WERI-Rb-1 (cell line): ENCODE measurements around the gene ALAS1.

Experiments
- DNase-seq: peaks from one replicate; pipeline ENCODE4 v3.0.0-alpha.2; 2020
- H3K27ac ChIP-seq: fragments of 250-450 bp; sonication (Bioruptor Pico); 2 replicates; pipeline ENCODE4 v1.5.1; 2020; ENCODE audit warnings: mild to moderate bottlenecking, moderate library complexity
- H3K27me3 ChIP-seq: fragments of 250-450 bp; sonication (Bioruptor Pico); 2 replicates; pipeline ENCODE4 v1.5.1; 2021; ENCODE audit warnings: mild to moderate bottlenecking, low read depth, moderate library complexity; ENCODE audit not compliant: insufficient read depth, severe bottlenecking
- H3K36me3 ChIP-seq: fragments of 250-450 bp; sonication (Bioruptor Pico); 2 replicates; pipeline ENCODE4 v1.5.1; 2020; ENCODE audit warnings: mild to moderate bottlenecking, moderate library complexity
- H3K4me3 ChIP-seq: 2 replicates; pipeline ENCODE4 v1.5.1; 2011; ENCODE audit warnings: low read depth, mild to moderate bottlenecking, control low read depth, low read length
- H3K9me3 ChIP-seq: fragments of 250-450 bp; sonication (Bioruptor Pico); 2 replicates; pipeline ENCODE4 v1.5.1; 2021; ENCODE audit warnings: mild to moderate bottlenecking, moderate library complexity; ENCODE audit not compliant: severe bottlenecking
- TF ChIP-seq, protein P1 (sequence below): IDR thresholded peaks from 2 replicates; pipeline ENCODE4 v1.5.1; 2011; ENCODE audit warnings: low read depth, mild to moderate bottlenecking, control low read depth, inconsistent platforms, low read length

The ALAS1 gene

DNA sequence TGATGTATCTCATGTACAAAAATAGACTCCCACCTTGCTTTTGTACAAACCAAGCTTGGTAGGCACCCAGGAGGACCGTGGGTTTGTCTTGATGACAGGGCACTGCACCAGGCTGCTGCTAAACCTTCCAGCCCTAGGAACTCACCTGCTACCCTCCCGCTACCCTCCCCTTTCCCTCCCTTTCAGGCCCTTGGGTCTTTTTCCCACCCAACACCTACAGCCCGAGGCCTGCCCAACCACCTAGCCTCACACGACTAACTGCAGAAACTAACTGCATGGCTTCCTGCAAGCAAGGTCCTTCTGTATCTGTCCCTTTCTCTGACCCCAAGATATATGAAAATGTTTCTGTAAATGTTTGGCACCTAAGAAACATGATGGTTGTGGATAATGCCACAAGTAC lies 58.7 kb downstream of the ALAS1 start:
- H3K9me3 ChIP-seq: no peaks in the 10 kb centered on the region

DNA sequence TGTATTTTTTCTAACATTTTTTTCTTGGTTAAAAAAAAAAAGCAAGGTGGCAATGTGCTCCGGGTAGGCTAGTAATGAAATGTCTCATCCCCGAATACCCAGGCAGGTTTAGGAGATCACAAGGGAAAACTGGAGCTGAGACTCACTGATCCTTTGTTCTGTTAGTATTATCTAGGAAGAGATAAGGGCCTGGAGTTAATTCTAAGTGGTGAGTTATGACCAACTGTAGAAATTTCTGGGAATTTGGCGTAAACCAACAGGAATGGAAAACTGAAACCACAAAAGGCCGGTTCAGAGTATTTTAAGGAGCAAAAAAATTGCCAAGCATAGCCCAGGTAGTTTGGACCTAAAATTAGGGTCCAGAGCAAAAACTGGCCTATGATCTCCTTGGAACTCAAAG lies 60.0 kb downstream of the ALAS1 start:
- Histone ChIP-seq H3K36me3 (peaks cover 57% of the 10 kb centered on the region), H3K9me3 (no peaks in the 10 kb centered on the region), H3K4me3 (no peak overlapping the region), H3K27ac (no peak overlapping the region), H3K27me3 (no peaks in the 10 kb centered on the region)
- TF ChIP-seq, protein P1, sequence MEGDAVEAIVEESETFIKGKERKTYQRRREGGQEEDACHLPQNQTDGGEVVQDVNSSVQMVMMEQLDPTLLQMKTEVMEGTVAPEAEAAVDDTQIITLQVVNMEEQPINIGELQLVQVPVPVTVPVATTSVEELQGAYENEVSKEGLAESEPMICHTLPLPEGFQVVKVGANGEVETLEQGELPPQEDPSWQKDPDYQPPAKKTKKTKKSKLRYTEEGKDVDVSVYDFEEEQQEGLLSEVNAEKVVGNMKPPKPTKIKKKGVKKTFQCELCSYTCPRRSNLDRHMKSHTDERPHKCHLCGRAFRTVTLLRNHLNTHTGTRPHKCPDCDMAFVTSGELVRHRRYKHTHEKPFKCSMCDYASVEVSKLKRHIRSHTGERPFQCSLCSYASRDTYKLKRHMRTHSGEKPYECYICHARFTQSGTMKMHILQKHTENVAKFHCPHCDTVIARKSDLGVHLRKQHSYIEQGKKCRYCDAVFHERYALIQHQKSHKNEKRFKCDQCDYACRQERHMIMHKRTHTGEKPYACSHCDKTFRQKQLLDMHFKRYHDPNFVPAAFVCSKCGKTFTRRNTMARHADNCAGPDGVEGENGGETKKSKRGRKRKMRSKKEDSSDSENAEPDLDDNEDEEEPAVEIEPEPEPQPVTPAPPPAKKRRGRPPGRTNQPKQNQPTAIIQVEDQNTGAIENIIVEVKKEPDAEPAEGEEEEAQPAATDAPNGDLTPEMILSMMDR: no peak
- DNase-seq: no peak

More for the DNA sequence above, 58.7 kb downstream of the ALAS1 start:
- DNase-seq: no peak
- TF ChIP-seq, protein P1: no peak
- no peaks in the 10 kb centered on the region for H3K27me3 ChIP-seq
- peaks cover 53% of the 10 kb centered on the region for H3K36me3 ChIP-seq
- no peak overlapping the region for H3K4me3 ChIP-seq
- H3K27ac ChIP-seq: no peak overlapping the region

DNA sequence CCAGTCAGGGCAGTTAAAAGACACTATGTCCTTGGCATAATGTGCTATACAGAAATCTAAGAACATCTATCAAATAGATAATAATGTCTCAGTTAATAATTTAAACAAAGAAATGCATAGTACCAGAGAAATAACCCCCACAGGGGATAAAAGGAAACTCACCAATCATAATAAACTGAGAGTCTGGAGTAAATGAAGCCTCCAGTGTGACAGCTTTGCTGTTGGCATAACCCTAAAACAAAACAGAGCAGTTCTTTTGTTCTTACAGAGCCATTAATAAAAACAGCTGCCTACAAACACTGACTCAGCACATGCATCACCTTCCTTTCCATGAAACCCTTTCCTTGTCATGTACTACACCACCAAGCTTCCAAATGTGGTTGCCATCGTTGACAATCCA lies 61.1 kb downstream of the ALAS1 start:
- H3K9me3 ChIP-seq: no peaks in the 10 kb centered on the region
- no peaks in the 10 kb centered on the region for H3K27me3 ChIP-seq
- H3K36me3 ChIP-seq: peaks cover 64% of the 10 kb centered on the region
- no peak for DNase-seq
- TF ChIP-seq, protein P1: no peak
- H3K4me3 ChIP-seq: no peak overlapping the region
- no peak overlapping the region for H3K27ac ChIP-seq

DNA sequence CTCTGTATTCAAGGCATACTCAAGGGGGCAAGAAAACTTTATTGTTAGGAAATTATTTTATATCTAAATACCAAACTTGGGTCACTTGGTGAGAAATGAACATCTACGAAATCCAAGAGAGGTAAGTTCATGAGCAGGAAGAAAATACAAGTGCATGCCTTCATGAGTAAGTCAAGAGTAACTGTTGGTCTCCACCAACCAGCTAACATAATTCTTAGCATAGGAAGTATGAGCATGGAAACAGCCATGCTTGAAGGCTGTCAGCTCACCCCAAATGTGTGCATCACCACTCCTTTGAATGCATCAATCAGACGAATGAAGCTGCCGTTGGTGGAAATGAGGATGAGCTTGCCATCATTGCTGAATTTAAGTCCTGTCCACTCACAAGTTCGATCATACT lies 61.5 kb downstream of the ALAS1 start:
- H3K27ac ChIP-seq: no peak overlapping the region
- no peak overlapping the region for H3K4me3 ChIP-seq
- TF ChIP-seq, protein P1: no peak
- DNase-seq: no peak
- peaks cover 67% of the 10 kb centered on the region for H3K36me3 ChIP-seq
- H3K27me3 ChIP-seq: no peaks in the 10 kb centered on the region
- no peaks in the 10 kb centered on the region for H3K9me3 ChIP-seq

DNA sequence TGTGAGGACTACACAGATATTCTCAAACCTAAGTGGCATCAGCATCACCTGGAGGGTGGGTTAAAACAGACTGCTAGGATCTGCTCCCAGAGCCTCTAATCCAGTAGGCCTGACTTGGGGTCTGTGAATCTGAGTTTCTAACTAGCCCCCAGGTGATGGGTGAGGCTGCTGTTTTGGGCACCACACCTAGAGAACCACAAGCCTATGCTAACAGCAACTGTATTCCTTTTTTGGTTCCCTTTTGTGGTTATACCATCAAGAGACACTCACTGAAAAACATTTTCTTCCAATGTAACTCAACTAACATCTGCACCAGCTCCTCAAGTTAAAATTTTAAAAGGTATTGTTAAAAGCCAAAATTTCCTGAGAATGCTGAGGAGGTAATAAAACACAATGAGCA lies 64.5 kb downstream of the ALAS1 start:
- H3K9me3 ChIP-seq: no peaks in the 10 kb centered on the region
- H3K27me3 ChIP-seq: no peaks in the 10 kb centered on the region
- H3K36me3 ChIP-seq: peaks cover 77% of the 10 kb centered on the region
- DNase-seq: no peak
- no peak overlapping the region for H3K27ac ChIP-seq
- TF ChIP-seq, protein P1: no peak
- H3K4me3 ChIP-seq: no peak overlapping the region
